AG10803 (cell line): ENCODE measurements around the gene MYRIP.

Experiments used
- DNase-seq: peaks from one replicate; pipeline ENCODE4 v3.0.0; 2010; ENCODE audit warnings: low read depth
- H3K4me3 ChIP-seq: 2 replicates; pipeline ENCODE4 v1.5.1; 2011; ENCODE audit warnings: mild to moderate bottlenecking, low read length, control low read depth
- CTCF ChIP-seq: conservative IDR thresholded peaks from 2 replicates; pipeline ENCODE4 v1.5.1; 2011; ENCODE audit warnings: mild to moderate bottlenecking, low read length, control low read depth, inconsistent platforms

Gene MYRIP

GRCh38 chr3:40291471-40291870, 482.1 kb downstream of the MYRIP start:
- TF ChIP-seq CTCF, result no peak
- no peak overlapping the region for H3K4me3 ChIP-seq
- DNase-seq, result no peak

- TF ChIP-seq CTCF, result no peak
- DNase-seq, result no peak
- no peak overlapping the region for H3K4me3 ChIP-seq
Measured at GRCh38 chr3:40292637-40293349, 483.4 kb downstream of the MYRIP start.

GRCh38 chr3:40294434-40294833, 485.0 kb downstream of the MYRIP start:
- no peak for TF ChIP-seq CTCF
- DNase-seq, result no peak
- no peak overlapping the region for H3K4me3 ChIP-seq

GRCh38 chr3:40298075-40298474, 488.7 kb downstream of the MYRIP start:
- no peak for TF ChIP-seq CTCF
- DNase-seq, result no peak
- no peak overlapping the region for H3K4me3 ChIP-seq

GRCh38 chr3:40299130-40299720, 489.8 kb downstream of the MYRIP start:
- peak; percentile 9 for DNase-seq
- no peak for TF ChIP-seq CTCF
- H3K4me3 ChIP-seq, result no peak overlapping the region

- TF ChIP-seq CTCF, result no peak
- H3K4me3 ChIP-seq, result no peak overlapping the region
- peak; percentile 93 for DNase-seq
Measured at GRCh38 chr3:40299721-40300335, 490.4 kb downstream of the MYRIP start.

- DNase-seq, result peak; percentile 44
- no peak overlapping the region for H3K4me3 ChIP-seq
- no peak for TF ChIP-seq CTCF
Measured at GRCh38 chr3:40302784-40303183, 493.4 kb downstream of the MYRIP start.
